Liver (tissue), 3 donors: ENCODE results near the gene CDC6.

Experiments
- CTCF ChIP-seq: fragments of 150-350 bp; IDR thresholded peaks from 2 replicates; pipeline ENCODE4 v1.5.1; 2017; ENCODE audit warnings: improper control_type of control experiment, low read depth, low read length; ENCODE audit not compliant: missing input control
- FOXA1 ChIP-seq: IDR thresholded peaks from 2 replicates; pipeline ENCODE4 v1.6.1; 2016; ENCODE audit warnings: antibody characterized with exemption
- GABPA ChIP-seq, 2 donors: IDR thresholded peaks in 1 of 2; conservative IDR thresholded peaks in 1 of 2; 2 replicates each; pipeline ENCODE4 v1.6.1; 2016; ENCODE audit warnings: antibody characterized with exemption in 2 of 2, mild to moderate bottlenecking in 1 of 2, moderate library complexity in 1 of 2
- HNF4G ChIP-seq: IDR thresholded peaks from 2 replicates; pipeline ENCODE4 v1.6.1; 2016; ENCODE audit warnings: antibody characterized with exemption
- JUND ChIP-seq, 2 donors: IDR thresholded peaks; 2 replicates each; pipeline ENCODE4 v1.6.1; 2016; ENCODE audit warnings: antibody characterized with exemption in 2 of 2
- MAX ChIP-seq: IDR thresholded peaks from 2 replicates; pipeline ENCODE4 v1.6.1; 2016; ENCODE audit warnings: antibody characterized with exemption
- RAD21 ChIP-seq, 2 donors: IDR thresholded peaks; 2 replicates each; pipeline ENCODE4 v1.6.1; 2016; ENCODE audit warnings: antibody characterized with exemption in 2 of 2, mild to moderate bottlenecking in 2 of 2
- REST ChIP-seq: IDR thresholded peaks from 2 replicates; pipeline ENCODE4 v1.6.1; 2016; ENCODE audit warnings: antibody characterized with exemption, mild to moderate bottlenecking
- RXRA ChIP-seq, 2 donors: IDR thresholded peaks; 2 replicates each; pipeline ENCODE4 v1.6.1; 2017 to 2018; ENCODE audit warnings: antibody characterized with exemption in 2 of 2, mild to moderate bottlenecking in 1 of 2
- SP1 ChIP-seq: IDR thresholded peaks from 2 replicates; pipeline ENCODE4 v1.6.1; 2018; ENCODE audit warnings: antibody characterized with exemption, mild to moderate bottlenecking
- TAF1 ChIP-seq: conservative IDR thresholded peaks from 2 replicates; pipeline ENCODE4 v1.6.1; 2016; ENCODE audit warnings: antibody characterized with exemption, mild to moderate bottlenecking
- YY1 ChIP-seq: IDR thresholded peaks from 2 replicates; pipeline ENCODE4 v1.6.1; 2016; ENCODE audit warnings: antibody characterized with exemption, mild to moderate bottlenecking
- TF ChIP-seq, protein P1 (sequence below): IDR thresholded peaks from 2 replicates; pipeline ENCODE4 v1.6.1; 2016; ENCODE audit warnings: antibody characterized with exemption
- donor health status: healthy.
- donor health status: healthy.

DNA sequence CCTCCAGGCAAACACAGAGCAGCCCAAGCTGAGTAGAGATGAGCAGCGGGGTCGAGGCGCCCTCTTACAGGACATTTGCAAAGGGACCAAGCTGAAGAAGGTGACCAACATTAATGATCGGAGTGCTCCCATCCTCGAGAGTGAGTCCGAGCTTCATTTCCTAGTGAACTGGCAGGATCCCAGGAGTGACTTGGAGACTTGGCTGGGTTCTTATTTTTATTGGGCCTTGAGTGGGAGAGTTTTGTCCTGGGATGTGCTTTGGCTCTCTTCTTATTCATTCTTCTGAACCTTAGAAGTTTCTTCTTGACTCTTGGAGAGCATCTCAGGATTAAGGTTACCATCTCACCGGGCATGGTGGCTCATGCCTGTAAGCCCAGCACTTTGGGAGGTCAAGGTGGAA is 27.2 kb upstream of the CDC6 start:
- TF ChIP-seq CTCF (no peak), SP1 (no peak), YY1 (no peak), MAX (no peak), REST (no peak), JUND (IDR thresholded peaks at IDR 0.05) (no peak), HNF4G (no peak), GABPA (IDR thresholded peaks at IDR 0.05 in 1 of 2, conservative IDR thresholded peaks at IDR 0.05 in 1 of 2) (no peak), FOXA1 (no peak), RXRA (IDR thresholded peaks at IDR 0.05) (no peak), TAF1 (no peak), RAD21 (IDR thresholded peaks at IDR 0.05) (no peak)
- TF ChIP-seq, protein P1, sequence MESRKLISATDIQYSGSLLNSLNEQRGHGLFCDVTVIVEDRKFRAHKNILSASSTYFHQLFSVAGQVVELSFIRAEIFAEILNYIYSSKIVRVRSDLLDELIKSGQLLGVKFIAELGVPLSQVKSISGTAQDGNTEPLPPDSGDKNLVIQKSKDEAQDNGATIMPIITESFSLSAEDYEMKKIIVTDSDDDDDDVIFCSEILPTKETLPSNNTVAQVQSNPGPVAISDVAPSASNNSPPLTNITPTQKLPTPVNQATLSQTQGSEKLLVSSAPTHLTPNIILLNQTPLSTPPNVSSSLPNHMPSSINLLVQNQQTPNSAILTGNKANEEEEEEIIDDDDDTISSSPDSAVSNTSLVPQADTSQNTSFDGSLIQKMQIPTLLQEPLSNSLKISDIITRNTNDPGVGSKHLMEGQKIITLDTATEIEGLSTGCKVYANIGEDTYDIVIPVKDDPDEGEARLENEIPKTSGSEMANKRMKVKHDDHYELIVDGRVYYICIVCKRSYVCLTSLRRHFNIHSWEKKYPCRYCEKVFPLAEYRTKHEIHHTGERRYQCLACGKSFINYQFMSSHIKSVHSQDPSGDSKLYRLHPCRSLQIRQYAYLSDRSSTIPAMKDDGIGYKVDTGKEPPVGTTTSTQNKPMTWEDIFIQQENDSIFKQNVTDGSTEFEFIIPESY: no peak
